Cardiac fibroblast (primary cell): ENCODE data around the gene MET.
A peak's percentile ranks its signal among the peaks of the same experiment; 100 is the strongest.
"Not testable (repeated sequence)": the region's sequence is repeated elsewhere in the genome, so short reads cannot be mapped to it uniquely, and the experiment has no call there.

ENCODE experiments used
- DNase-seq, 2 donors: peaks; one replicate each; pipeline versions ENCODE4 v3.0.0 to v3.0.0-alpha.2; 2010; ENCODE audit warnings: low read depth in 2 of 2
- H3K4me3 ChIP-seq, 2 donors: replicated peaks in 1 of 2; 1 replicate in 1 of 2; 2 replicates in 1 of 2; pipeline ENCODE4 v1.5.1; 2011; ENCODE audit warnings: low read depth in 2 of 2, low read length in 2 of 2, mild to moderate bottlenecking in 2 of 2, moderate library complexity in 1 of 2
- CTCF ChIP-seq: IDR thresholded peaks from one replicate; pipeline ENCODE4 v1.5.1; 2011; ENCODE audit warnings: low read depth, mild to moderate bottlenecking, low read length, inconsistent platforms

The MET gene

DNA sequence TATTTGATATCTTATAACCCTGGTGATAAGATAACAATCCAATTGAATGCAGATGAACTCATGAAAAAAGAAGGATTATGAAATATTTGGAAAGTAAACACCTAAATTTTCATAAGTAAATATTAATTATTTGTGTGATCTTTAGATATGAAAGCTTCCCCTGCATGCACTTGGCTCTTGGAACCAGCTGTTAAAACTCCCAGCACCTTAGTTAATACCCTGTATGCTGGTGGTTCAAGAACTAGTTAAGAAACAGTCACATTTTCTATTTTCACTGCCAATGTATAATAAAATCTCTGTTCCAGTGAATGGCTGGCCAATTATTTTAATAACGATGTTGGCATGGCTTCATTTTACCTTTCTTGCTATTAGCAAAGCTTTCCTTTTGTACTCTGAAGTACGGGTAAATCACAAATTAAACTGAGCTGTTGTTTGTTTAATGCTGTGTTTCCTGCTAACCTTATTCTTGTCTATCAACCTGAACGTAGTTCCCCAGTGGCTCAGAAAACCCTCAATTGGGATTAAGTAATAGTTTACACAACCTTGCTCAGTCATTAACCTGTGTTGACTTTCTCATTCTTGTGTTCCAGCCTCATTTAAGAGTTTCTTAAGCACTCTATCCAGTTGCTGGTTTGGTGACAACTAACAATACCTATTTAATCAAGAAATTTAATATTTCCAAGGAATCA is 38.9 kb downstream of the MET start:
- TF ChIP-seq CTCF = no peak
- no peak for DNase-seq
- H3K4me3 ChIP-seq = no peak overlapping the region

DNA sequence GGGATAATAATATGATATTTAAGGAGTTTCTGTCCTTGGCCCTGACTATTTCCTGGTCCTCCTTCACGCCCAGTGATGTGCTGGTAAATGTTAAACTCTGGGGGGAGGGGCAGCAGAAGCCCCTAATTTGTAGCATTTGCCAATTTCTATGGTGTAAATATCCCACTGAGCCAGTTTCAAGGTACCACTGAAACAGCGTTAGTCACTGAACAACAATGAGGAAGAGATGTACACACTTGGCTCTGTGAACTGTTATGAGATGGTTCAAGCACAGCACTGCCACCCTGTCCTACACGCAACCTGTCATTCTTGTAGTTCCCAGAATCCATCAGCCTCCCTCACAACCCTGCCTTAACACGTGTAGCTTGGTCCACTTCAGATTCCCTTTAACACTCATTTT is 39.8 kb downstream of the MET start:
- H3K4me3 ChIP-seq = no peak overlapping the region
- no peak for TF ChIP-seq CTCF
- DNase-seq = no peak

DNA sequence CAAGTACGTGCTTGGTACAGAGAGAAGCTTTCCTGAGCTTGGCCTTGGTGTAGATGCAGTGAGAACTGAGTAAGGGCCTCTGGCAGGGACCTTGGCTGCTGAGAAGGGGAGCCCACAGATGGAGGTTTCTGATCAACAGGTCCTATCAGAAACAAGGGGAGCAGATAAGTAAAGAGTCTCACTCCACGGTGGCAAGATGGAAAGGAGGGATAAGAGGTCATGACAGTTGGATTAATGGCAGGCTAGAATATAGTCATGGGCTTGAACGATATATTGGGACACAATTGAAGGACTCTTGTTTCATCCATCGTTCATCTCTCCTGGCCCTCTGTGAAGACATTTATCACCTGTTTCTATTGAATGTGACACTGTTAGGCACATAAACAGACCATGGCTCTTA is 41.5 kb downstream of the MET start:
- H3K4me3 ChIP-seq = no peak overlapping the region
- DNase-seq = no peak

GRCh38 chr7:116713918-116714317 is 41.9 kb downstream of the MET start:
- no peak overlapping the region for H3K4me3 ChIP-seq
- no peak for TF ChIP-seq CTCF
- peak in 1 of 2 donors; percentile 32 for DNase-seq

More for the DNA sequence above, 41.5 kb downstream of the MET start:
- TF ChIP-seq CTCF = no peak

GRCh38 chr7:116715077-116715476 is 43.1 kb downstream of the MET start:
- DNase-seq = no peak
- no peak overlapping the region for H3K4me3 ChIP-seq
- TF ChIP-seq CTCF = peak; percentile 22

DNA sequence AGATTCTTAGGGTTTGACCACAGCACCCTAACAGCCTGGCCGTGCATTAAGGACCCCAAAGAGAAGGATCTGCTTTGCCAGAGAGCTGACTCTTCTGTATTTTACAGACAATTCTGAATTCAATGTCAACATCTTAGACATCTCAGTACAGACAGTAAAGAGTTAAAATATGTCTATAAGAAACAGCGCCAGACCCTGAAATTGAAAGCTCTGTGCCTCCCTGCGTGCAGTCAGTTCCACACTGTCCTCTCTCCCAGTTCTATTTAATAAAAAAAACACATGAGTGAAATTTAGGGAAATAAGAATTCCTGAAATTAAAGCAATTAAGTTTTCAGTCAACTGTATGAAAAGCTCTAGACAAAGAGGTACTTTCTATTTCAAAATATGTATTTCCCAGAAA is 45.1 kb downstream of the MET start:
- no peak overlapping the region for H3K4me3 ChIP-seq
- TF ChIP-seq CTCF = no peak
- DNase-seq = no peak

DNA sequence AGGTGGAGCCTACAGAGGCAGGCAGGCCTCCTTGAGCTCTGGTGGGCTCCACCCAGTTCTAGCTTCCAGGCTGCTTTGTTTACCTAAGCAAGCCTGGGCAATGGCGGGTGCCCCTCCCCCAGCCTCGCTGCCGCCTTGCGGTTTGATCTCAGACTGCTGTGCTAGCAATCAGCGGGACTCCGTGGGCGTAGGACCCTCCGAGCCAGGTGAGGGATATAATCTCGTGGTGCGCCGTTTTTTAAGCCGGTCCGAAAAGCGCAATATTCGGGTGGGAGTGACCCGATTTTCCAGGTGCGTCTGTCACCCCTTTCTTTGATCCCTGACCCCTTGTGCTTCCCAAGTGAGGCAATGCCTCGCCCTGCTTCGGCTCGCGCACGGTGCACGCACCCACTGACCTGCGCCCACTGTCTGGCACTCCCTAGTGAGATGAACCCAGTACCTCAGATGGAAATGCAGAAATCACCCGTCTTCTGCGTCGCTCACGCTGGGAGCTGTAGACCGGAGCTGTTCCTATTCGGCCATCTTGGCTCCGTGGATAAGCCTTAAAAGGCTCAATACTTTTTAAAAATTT is 52.0 kb downstream of the MET start:
- not testable (repeated sequence) for H3K4me3 ChIP-seq, DNase-seq
